ENCODE measurements around the gene TRIM74.
"Not testable (repeated sequence)": the region's sequence is repeated elsewhere in the genome, so short reads cannot be mapped to it uniquely, and the experiment has no call there.

Gene TRIM74

GRCh38 chr7:72925546-72926120 is 43.6 kb downstream of the TRIM74 start:
- Histone ChIP-seq H3K9me3 (ENCODE audit: control insufficient read depth in 1 of 2, low read length in 2 of 2) (no peaks in the 10 kb centered on the region), H3K4me3 (ENCODE audit: low read depth in 1 of 2, low read length in 2 of 2) (peak overlapping the region; percentile 63 to 94), H3K27ac (ENCODE audit: low read length) (peak overlapping the region; percentile 63), H3K4me1 (ENCODE audit: control insufficient read depth in 1 of 2, insufficient read depth in 2 of 2, low read length in 2 of 2) (peaks cover 7 to 20% of the 10 kb centered on the region in 2 donors), H3K27me3 (ENCODE audit: low read depth, low read length) (no peaks in the 10 kb centered on the region), H3K36me3 (ENCODE audit: control insufficient read depth in 1 of 2, insufficient read depth in 2 of 2, low read length in 2 of 2) (peaks cover 12 to 40% of the 10 kb centered on the region in 2 donors)

GRCh38 chr7:72924733-72925545 is 44.3 kb downstream of the TRIM74 start, which contains the start of gene POM121:
TSS of gene POM121 (plus strand) at chr7:72925095. CDS start at chr7:72925122, 27 bp downstream.
- Histone ChIP-seq H3K27me3 (ENCODE audit: low read depth, low read length) (no peaks in the 10 kb centered on the region), H3K36me3 (ENCODE audit: control insufficient read depth in 1 of 2, insufficient read depth in 2 of 2, low read length in 2 of 2) (peaks cover 12 to 33% of the 10 kb centered on the region in 2 donors), H3K4me3 (ENCODE audit: low read depth in 1 of 2, low read length in 2 of 2) (peak within 1 kb of the TSS; percentile 94 to 97), H3K9me3 (ENCODE audit: control insufficient read depth in 1 of 2, low read length in 2 of 2) (no peaks in the 10 kb centered on the region), H3K27ac (ENCODE audit: low read length) (peak within 1 kb of the TSS; percentile 97), H3K4me1 (ENCODE audit: control insufficient read depth in 1 of 2, insufficient read depth in 2 of 2, low read length in 2 of 2) (peaks cover 7 to 20% of the 10 kb centered on the region in 2 donors)

GRCh38 chr7:72924386-72924732 is 44.9 kb downstream of the TRIM74 start:
- Histone ChIP-seq H3K27me3 (ENCODE audit: low read depth, low read length) (no peaks in the 10 kb centered on the region), H3K9me3 (ENCODE audit: control insufficient read depth in 1 of 2, low read length in 2 of 2) (no peaks in the 10 kb centered on the region), H3K27ac (ENCODE audit: low read length) (peak overlapping the region; percentile 97), H3K4me3 (ENCODE audit: low read depth in 1 of 2, low read length in 2 of 2) (peak overlapping the region; percentile 94 to 97), H3K4me1 (ENCODE audit: control insufficient read depth in 1 of 2, insufficient read depth in 2 of 2, low read length in 2 of 2) (peaks cover 7 to 20% of the 10 kb centered on the region in 2 donors), H3K36me3 (ENCODE audit: control insufficient read depth in 1 of 2, insufficient read depth in 2 of 2, low read length in 2 of 2) (peaks cover 12 to 27% of the 10 kb centered on the region in 2 donors)

- H3K9me3 ChIP-seq (ENCODE audit: control insufficient read depth in 1 of 2, low read length in 2 of 2) = no peaks in the 10 kb centered on the region
- H3K27ac ChIP-seq (ENCODE audit: low read length) = no peak overlapping the region
- no peaks in the 10 kb centered on the region for H3K27me3 ChIP-seq (ENCODE audit: low read depth, low read length)
- H3K4me1 ChIP-seq (ENCODE audit: control insufficient read depth in 1 of 2, insufficient read depth in 2 of 2, low read length in 2 of 2) = peaks cover 0 to 9% of the 10 kb centered on the region in 2 donors
- no peak overlapping the region for H3K4me3 ChIP-seq (ENCODE audit: low read depth in 1 of 2, low read length in 2 of 2)
- H3K36me3 ChIP-seq (ENCODE audit: control insufficient read depth in 1 of 2, insufficient read depth in 2 of 2, low read length in 2 of 2) = no peaks in the 10 kb centered on the region
Observed at GRCh38 chr7:72919256-72919775, 50.0 kb downstream of the TRIM74 start.

GRCh38 chr7:72914756-72915525 is 54.3 kb downstream of the TRIM74 start:
- H3K4me1 ChIP-seq (ENCODE audit: control insufficient read depth in 1 of 2, insufficient read depth in 2 of 2, low read length in 2 of 2); H3K27ac ChIP-seq (ENCODE audit: low read length): not testable (repeated sequence)

GRCh38 chr7:72913750-72914149 is 55.5 kb downstream of the TRIM74 start:
- H3K4me1 ChIP-seq (ENCODE audit: control insufficient read depth in 1 of 2, insufficient read depth in 2 of 2, low read length in 2 of 2); H3K4me3 ChIP-seq (ENCODE audit: low read depth in 1 of 2, low read length in 2 of 2); H3K27ac ChIP-seq (ENCODE audit: low read length); H3K27me3 ChIP-seq (ENCODE audit: low read depth, low read length); H3K9me3 ChIP-seq (ENCODE audit: control insufficient read depth in 1 of 2, low read length in 2 of 2): not testable (repeated sequence)
- peaks cover 12 to 13% of the 10 kb centered on the region in 2 donors for H3K36me3 ChIP-seq (ENCODE audit: control insufficient read depth in 1 of 2, insufficient read depth in 2 of 2, low read length in 2 of 2)

More at GRCh38 chr7:72914756-72915525, 54.3 kb downstream of the TRIM74 start:
- not testable (repeated sequence) for H3K4me3 ChIP-seq (ENCODE audit: low read depth in 1 of 2, low read length in 2 of 2); H3K9me3 ChIP-seq (ENCODE audit: control insufficient read depth in 1 of 2, low read length in 2 of 2); H3K27me3 ChIP-seq (ENCODE audit: low read depth, low read length)
- peaks cover 12 to 13% of the 10 kb centered on the region in 2 donors for H3K36me3 ChIP-seq (ENCODE audit: control insufficient read depth in 1 of 2, insufficient read depth in 2 of 2, low read length in 2 of 2)

GRCh38 chr7:72911395-72911794 is 57.9 kb downstream of the TRIM74 start:
- H3K27me3 ChIP-seq (ENCODE audit: low read depth, low read length) = not testable (repeated sequence)

More at GRCh38 chr7:72911395-72911794, 57.9 kb downstream of the TRIM74 start:
- not testable (repeated sequence) for H3K4me1 ChIP-seq (ENCODE audit: control insufficient read depth in 1 of 2, insufficient read depth in 2 of 2, low read length in 2 of 2); H3K27ac ChIP-seq (ENCODE audit: low read length); H3K4me3 ChIP-seq (ENCODE audit: low read depth in 1 of 2, low read length in 2 of 2); H3K9me3 ChIP-seq (ENCODE audit: control insufficient read depth in 1 of 2, low read length in 2 of 2)
- H3K36me3 ChIP-seq (ENCODE audit: control insufficient read depth in 1 of 2, insufficient read depth in 2 of 2, low read length in 2 of 2) = peaks cover 12 to 13% of the 10 kb centered on the region in 2 donors

Data from muscle layer of duodenum (tissue), 2 donors.